Fibroblast of skin of right biceps (primary cell): ENCODE results near the gene TFF1.

Experiments used
- DNase-seq: peaks from one replicate; pipeline ENCODE4 v3.0.0-alpha.2; 2013

TFF1 gene

DNA sequence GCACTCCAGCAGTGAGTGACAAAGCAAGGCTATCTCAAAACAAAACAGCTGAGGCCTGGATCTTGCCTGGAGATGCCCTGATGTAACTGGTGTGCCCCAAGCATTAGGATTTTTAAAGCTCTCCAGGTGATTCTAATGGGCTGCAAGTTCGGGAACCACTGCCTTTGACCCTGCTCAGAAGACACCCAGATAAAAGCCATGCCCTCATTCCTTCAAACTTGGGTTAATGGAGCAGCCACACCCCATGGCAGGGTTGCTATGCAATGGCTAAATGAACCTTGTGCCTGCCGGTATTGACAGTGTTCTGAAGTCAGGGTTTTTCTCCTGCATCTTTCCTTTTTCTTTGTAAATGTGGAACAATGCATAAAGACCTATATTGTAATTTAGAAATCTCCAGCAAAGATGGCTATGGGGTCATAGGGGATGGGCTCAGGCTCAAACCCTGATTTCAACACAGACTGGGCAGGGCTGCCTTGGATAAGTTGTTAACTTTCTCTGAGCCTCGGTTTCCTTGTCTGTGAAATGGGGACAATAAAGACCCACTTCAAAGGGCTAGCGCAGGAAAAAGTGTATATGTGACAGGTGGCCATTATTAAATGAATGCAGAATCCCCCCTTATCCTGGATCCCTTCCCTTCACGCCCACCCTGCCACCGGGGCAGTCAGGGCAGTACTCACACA is 51.6 kb downstream of the TFF1 start:
- DNase-seq = no peak

- DNase-seq = no peak
These were observed 52.8 kb downstream of the TFF1 start for GRCh38 chr21:42313501-42313969.

GRCh38 chr21:42312626-42313104 is 53.7 kb downstream of the TFF1 start:
- DNase-seq = no peak
